IPS-15b (cell line): Measurements from ENCODE around the gene C9orf78.

Experiments
- H3K27me3 ChIP-seq: one replicate; pipeline ENCODE4 v1.6.1; 2013; ENCODE audit warnings: low read length; ENCODE audit not compliant: control insufficient read depth, insufficient read depth
- H3K36me3 ChIP-seq: one replicate; pipeline ENCODE4 v1.6.1; 2013; ENCODE audit warnings: low read length; ENCODE audit not compliant: control insufficient read depth, insufficient read depth
- H3K4me1 ChIP-seq: one replicate; pipeline ENCODE4 v1.6.1; 2013; ENCODE audit warnings: mild to moderate bottlenecking, low read length; ENCODE audit not compliant: control insufficient read depth, insufficient read depth
- H3K4me3 ChIP-seq: one replicate; pipeline ENCODE4 v1.5.1; 2013; ENCODE audit warnings: low read depth, low read length
- H3K9ac ChIP-seq: one replicate; pipeline ENCODE4 v1.6.1; 2013; ENCODE audit warnings: low read depth, mild to moderate bottlenecking, low read length
- H3K9me3 ChIP-seq: one replicate; pipeline ENCODE4 v1.6.1; 2013; ENCODE audit warnings: mild to moderate bottlenecking, low read length; ENCODE audit not compliant: control insufficient read depth, insufficient read depth

The C9orf78 gene

GRCh38 chr9:129850821-129851550 lies 15.9 kb upstream of the C9orf78 start:
- H3K9me3 ChIP-seq = no peaks in the 10 kb centered on the region
- H3K27me3 ChIP-seq = no peaks in the 10 kb centered on the region
- H3K36me3 ChIP-seq = peaks cover 3% of the 10 kb centered on the region
- no peak overlapping the region for H3K9ac ChIP-seq
- H3K4me1 ChIP-seq = no peaks in the 10 kb centered on the region
- H3K4me3 ChIP-seq = no peak overlapping the region

DNA sequence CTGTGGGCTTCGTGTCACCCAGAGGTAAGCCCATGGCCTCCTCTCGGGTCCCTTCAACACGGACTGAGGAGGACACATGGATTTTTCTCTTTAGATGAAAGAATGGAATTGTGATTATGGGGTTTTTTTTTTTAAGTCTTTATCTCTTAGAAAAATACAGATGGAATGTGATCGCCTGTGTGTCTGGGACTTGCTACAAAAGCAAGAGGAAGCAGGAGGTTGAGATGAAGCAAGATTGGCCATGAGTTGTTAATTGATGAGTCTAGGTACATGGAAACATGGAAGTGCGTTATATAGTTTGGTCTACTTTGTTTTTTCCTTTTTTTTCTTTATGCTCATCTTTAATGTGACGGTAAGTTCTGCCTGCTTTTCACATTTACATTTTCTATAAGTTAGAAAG lies 14.8 kb upstream of the C9orf78 start:
- Histone ChIP-seq H3K36me3 (peaks cover 3% of the 10 kb centered on the region), H3K9ac (no peak overlapping the region), H3K4me3 (no peak overlapping the region), H3K27me3 (no peaks in the 10 kb centered on the region), H3K9me3 (no peaks in the 10 kb centered on the region), H3K4me1 (no peaks in the 10 kb centered on the region)

- Histone ChIP-seq H3K4me1 (no peaks in the 10 kb centered on the region), H3K4me3 (no peak overlapping the region), H3K9ac (no peak overlapping the region)
These were observed 13.8 kb upstream of the C9orf78 start for GRCh38 chr9:129848712-129849441.

DNA sequence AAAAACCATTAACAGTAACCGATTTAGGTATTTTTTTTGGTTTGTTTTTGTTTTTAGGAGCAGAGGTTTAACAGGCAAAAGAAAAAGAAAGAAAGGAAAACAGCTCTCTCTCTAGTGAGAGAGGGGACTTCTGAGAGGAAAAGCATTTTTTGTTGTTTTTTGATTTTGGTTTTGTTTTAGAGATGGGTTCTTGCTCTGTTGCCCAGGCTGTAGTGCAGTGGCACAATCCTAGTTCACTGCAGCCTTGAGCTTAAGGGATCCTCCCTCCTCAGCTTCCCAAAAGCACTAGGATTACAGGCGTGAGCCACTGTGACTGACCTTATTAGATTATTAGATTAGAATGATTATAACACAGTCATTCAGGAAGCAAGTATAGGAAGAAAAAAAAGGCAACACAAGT lies 10.3 kb upstream of the C9orf78 start:
- Histone ChIP-seq H3K27me3 (no peaks in the 10 kb centered on the region), H3K9ac (no peak overlapping the region), H3K4me3 (no peak overlapping the region), H3K9me3 (no peaks in the 10 kb centered on the region), H3K4me1 (no peaks in the 10 kb centered on the region), H3K36me3 (no peaks in the 10 kb centered on the region)

More at GRCh38 chr9:129848712-129849441, 13.8 kb upstream of the C9orf78 start:
- Histone ChIP-seq H3K27me3 (no peaks in the 10 kb centered on the region), H3K36me3 (peaks cover 3% of the 10 kb centered on the region), H3K9me3 (no peaks in the 10 kb centered on the region)

- no peaks in the 10 kb centered on the region for H3K9me3 ChIP-seq
- no peak overlapping the region for H3K9ac ChIP-seq
- H3K27me3 ChIP-seq = no peaks in the 10 kb centered on the region
- no peak overlapping the region for H3K4me3 ChIP-seq
- H3K4me1 ChIP-seq = peaks cover 15% of the 10 kb centered on the region
- H3K36me3 ChIP-seq = no peaks in the 10 kb centered on the region
These were observed 6.0 kb upstream of the C9orf78 start for GRCh38 chr9:129841071-129841470.

DNA sequence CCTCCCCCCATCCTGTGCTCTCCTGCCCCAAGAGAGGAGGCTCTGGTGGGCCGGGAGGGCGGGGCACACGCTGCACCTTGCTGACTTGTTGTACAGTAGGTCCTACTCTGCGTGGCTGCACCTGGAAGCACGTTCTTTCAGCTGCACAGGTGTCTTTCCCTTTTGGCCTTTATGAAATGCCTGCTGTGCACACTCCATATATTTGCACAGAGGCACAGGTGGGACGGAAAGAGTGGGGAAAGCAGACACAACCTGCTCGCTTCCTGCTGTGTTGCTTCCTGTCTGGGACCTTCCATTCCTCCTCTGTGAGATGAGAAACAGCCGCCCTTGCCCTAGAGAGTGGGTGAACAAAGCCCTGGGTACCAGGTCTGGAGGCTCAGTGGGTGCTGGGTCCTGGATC lies 5.0 kb upstream of the C9orf78 start:
- Histone ChIP-seq H3K9ac (no peak overlapping the region), H3K9me3 (no peaks in the 10 kb centered on the region), H3K36me3 (no peaks in the 10 kb centered on the region), H3K4me1 (peaks cover 15% of the 10 kb centered on the region), H3K4me3 (no peak overlapping the region), H3K27me3 (no peaks in the 10 kb centered on the region)

DNA sequence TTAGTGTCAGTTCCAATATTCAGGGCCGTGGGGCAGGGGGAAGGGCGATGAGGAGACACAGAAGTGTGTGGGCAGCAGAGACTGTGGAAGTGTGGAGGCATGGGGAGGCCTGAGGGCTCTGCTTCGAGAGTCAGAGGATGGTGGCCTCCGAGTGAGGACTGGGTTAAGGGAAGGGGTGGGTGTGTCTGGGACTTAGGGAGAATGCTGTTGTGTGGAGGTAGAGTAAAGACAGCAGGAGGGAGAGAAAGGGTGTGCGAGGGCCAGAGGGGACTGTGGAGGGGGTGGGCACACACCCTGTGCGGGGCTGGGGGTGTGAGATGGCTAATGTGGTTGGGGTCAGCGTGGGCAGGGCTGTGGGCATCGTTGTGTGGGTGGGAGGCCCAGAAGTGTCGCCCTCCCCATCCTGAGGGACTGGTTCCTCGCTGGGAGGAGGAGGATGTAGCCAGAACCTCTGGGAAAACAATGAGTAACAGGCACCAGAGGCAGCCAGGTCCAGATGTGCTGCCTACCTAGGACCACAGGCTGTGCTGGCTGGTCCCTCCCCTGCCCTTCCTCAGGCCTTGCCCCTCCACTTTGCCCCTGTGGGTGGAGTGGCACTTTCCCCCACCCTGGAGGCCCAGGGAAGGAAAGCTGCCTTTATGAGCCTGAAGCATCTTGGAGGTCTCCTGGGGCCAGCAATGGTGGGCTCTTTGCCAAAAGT lies 4.4 kb upstream of the C9orf78 start:
- Histone ChIP-seq H3K9me3 (no peaks in the 10 kb centered on the region), H3K9ac (no peak overlapping the region), H3K4me1 (peaks cover 15% of the 10 kb centered on the region), H3K4me3 (no peak overlapping the region), H3K36me3 (no peaks in the 10 kb centered on the region), H3K27me3 (no peaks in the 10 kb centered on the region)

DNA sequence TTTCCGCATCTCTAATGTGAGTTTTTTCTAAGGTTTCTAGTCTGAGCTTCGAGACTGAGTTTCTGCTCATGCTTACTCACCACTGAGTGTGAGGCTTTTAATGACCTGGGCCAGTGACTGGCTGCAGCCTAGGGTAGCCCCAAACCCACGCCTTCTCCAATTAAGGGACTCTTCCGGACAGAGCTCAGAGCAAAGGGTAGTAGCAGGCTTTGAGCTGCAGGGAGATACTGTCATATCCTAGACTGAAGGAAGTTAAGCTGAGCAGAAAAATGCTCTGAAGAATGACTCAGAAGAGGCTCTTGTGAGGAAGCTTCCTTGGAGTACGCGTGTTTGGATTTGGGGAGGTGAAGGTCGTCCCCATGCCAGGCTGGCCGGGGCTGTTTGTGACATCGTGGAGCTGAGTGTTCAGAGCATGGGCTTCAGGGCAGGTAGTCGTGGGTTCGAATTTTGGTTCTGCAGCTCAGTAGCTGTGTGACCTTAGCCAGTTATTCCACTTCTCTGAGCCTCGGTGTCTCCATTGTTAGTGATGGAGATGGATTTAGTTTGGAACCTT lies 3.7 kb upstream of the C9orf78 start:
- Histone ChIP-seq H3K9ac (no peak overlapping the region), H3K27me3 (no peaks in the 10 kb centered on the region), H3K9me3 (no peaks in the 10 kb centered on the region), H3K36me3 (no peaks in the 10 kb centered on the region), H3K4me3 (no peak overlapping the region), H3K4me1 (peaks cover 15% of the 10 kb centered on the region)

GRCh38 chr9:129836311-129837007 lies 1.4 kb upstream of the C9orf78 start:
- no peaks in the 10 kb centered on the region for H3K9me3 ChIP-seq
- no peaks in the 10 kb centered on the region for H3K36me3 ChIP-seq
- H3K9ac ChIP-seq = no peak overlapping the region
- peak overlapping the region; percentile 77 for H3K4me3 ChIP-seq
- peaks cover 15% of the 10 kb centered on the region for H3K4me1 ChIP-seq
- no peaks in the 10 kb centered on the region for H3K27me3 ChIP-seq

DNA sequence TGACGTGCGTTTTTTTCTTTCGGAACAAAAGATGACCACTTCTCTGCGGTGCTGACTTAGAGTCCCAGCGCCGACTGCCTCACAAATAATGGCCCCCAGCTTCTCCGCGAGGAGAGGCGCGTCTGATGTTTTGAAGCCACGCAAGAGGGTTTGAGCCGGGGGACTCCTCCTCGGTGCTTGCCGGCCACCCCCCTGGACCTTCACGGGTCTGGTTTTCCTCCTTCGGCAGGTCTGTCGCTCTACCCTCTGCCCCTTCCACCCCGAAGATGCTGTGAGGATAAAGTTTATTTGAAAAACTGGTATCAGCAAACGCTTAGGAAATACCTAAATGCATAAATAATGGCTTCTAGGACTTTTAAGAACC lies 767 bp upstream of the C9orf78 start:
- Histone ChIP-seq H3K9me3 (no peaks in the 10 kb centered on the region), H3K27me3 (no peaks in the 10 kb centered on the region), H3K4me1 (peaks cover 15% of the 10 kb centered on the region), H3K36me3 (peaks cover 2% of the 10 kb centered on the region), H3K9ac (peak overlapping the region; percentile 47), H3K4me3 (peak overlapping the region; percentile 77)

- peaks cover 6% of the 10 kb centered on the region for H3K36me3 ChIP-seq
- H3K9ac ChIP-seq = peak overlapping the region; percentile 24
- H3K27me3 ChIP-seq = no peaks in the 10 kb centered on the region
- H3K4me3 ChIP-seq = peak overlapping the region; percentile 85
- H3K9me3 ChIP-seq = no peaks in the 10 kb centered on the region
- peaks cover 15% of the 10 kb centered on the region for H3K4me1 ChIP-seq
These were observed 467 bp downstream of the C9orf78 start for GRCh38 chr9:129834489-129835127.
